ENCODE data around the gene HOXB2.
A peak's percentile ranks its signal among the peaks of the same experiment; 100 is the strongest.

The HOXB2 gene

GRCh38 chr17:48545022-48545375 lies at the start of gene HOXB2:
Gene HOXB2 (minus strand): TSS chr17:48545109. CDS start chr17:48544911, 198 bp downstream.
- DNase-seq (ENCODE audit: low read depth in 2 of 2), result no peak

GRCh38 chr17:48593840-48594537 lies 49.1 kb upstream of the HOXB2 start:
- peak; percentile 74 to 80 for DNase-seq (ENCODE audit: low read depth in 2 of 2)

- no peak for DNase-seq (ENCODE audit: low read depth in 2 of 2)
These were observed 48.4 kb upstream of the HOXB2 start, which contains the start of gene HOXB5 for GRCh38 chr17:48593126-48593829. Gene HOXB5 (minus strand): TSS chr17:48593779. CDS start chr17:48593682, 97 bp downstream.

- DNase-seq (ENCODE audit: low read depth in 2 of 2), result no peak
These were observed 47.7 kb upstream of the HOXB2 start for GRCh38 chr17:48592577-48592976.

- no peak for DNase-seq (ENCODE audit: low read depth in 2 of 2)
These were observed 47.2 kb upstream of the HOXB2 start for GRCh38 chr17:48592057-48592514.

GRCh38 chr17:48591255-48592056 lies 46.5 kb upstream of the HOXB2 start:
- DNase-seq (ENCODE audit: low read depth in 2 of 2), result no peak

GRCh38 chr17:48590607-48591161 lies 45.8 kb upstream of the HOXB2 start:
- DNase-seq (ENCODE audit: low read depth in 2 of 2), result no peak

- DNase-seq (ENCODE audit: low read depth in 2 of 2), result no peak
These were observed 45.1 kb upstream of the HOXB2 start, which contains the start of gene HOXB3 for GRCh38 chr17:48589831-48590606. Gene HOXB3 (minus strand): TSS chr17:48590241. CDS start chr17:48552474, 37,767 bp downstream.

- DNase-seq (ENCODE audit: low read depth in 2 of 2), result no peak
These were observed 44.3 kb upstream of the HOXB2 start for GRCh38 chr17:48589060-48589830.

GRCh38 chr17:48588528-48588927 lies 43.6 kb upstream of the HOXB2 start:
- no peak for DNase-seq (ENCODE audit: low read depth in 2 of 2)

- no peak for DNase-seq (ENCODE audit: low read depth in 2 of 2)
These were observed 43.1 kb upstream of the HOXB2 start for GRCh38 chr17:48588074-48588415.

GRCh38 chr17:48587276-48588073 lies 42.6 kb upstream of the HOXB2 start:
- no peak for DNase-seq (ENCODE audit: low read depth in 2 of 2)

- DNase-seq (ENCODE audit: low read depth in 2 of 2), result no peak
These were observed 41.7 kb upstream of the HOXB2 start for GRCh38 chr17:48586355-48587258.

GRCh38 chr17:48584223-48584741 lies 39.4 kb upstream of the HOXB2 start:
- no peak for DNase-seq (ENCODE audit: low read depth in 2 of 2)

- DNase-seq (ENCODE audit: low read depth in 2 of 2), result no peak
These were observed 38.9 kb upstream of the HOXB2 start for GRCh38 chr17:48583708-48584222.

GRCh38 chr17:48582750-48583069 lies 37.8 kb upstream of the HOXB2 start:
- DNase-seq (ENCODE audit: low read depth in 2 of 2), result no peak

- no peak for DNase-seq (ENCODE audit: low read depth in 2 of 2)
These were observed 35.0 kb upstream of the HOXB2 start for GRCh38 chr17:48579760-48580554.

GRCh38 chr17:48579471-48579759 lies 34.5 kb upstream of the HOXB2 start:
- no peak for DNase-seq (ENCODE audit: low read depth in 2 of 2)
